Medulla oblongata (tissue), 1 donor: ENCODE measurements around the gene ATAD3A.
"Not testable (repeated sequence)": the region's sequence is repeated elsewhere in the genome, so short reads cannot be mapped to it uniquely, and the experiment has no call there.

ENCODE experiments used
- DNase-seq: peaks from one replicate; pipeline ENCODE4 v3.0.0-alpha.2; 2015; ENCODE audit errors: extremely low spot score

The ATAD3A gene

GRCh38 chr1:1523226-1523625 lies 11.3 kb downstream of the ATAD3A start:
- not testable (repeated sequence) for DNase-seq

DNA sequence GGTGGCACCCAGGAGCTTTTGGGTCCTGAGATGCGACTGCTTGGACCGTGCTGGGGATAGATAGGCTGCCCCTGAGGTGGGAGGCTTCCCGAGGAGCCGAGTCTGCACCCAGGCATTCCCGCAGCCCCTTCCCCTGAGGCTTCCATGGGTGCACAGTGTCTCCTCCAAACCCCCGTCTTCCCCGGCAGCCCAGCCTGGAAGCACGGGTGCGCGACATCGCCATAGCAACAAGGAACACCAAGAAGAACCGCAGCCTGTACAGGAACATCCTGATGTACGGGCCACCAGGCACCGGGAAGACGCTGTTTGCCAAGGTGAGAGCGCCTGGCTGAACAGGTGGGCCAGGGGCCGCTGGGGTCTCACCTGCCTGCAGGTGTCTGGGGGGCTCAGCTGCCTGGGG lies 11.7 kb downstream of the ATAD3A start:
- DNase-seq: not testable (repeated sequence)

- not testable (repeated sequence) for DNase-seq
Measured at GRCh38 chr1:1524750-1525383, 12.9 kb downstream of the ATAD3A start.

- not testable (repeated sequence) for DNase-seq
Measured at GRCh38 chr1:1526476-1526875, 14.5 kb downstream of the ATAD3A start.

- DNase-seq: no peak
Measured at GRCh38 chr1:1527092-1527816, 15.3 kb downstream of the ATAD3A start.

- no peak for DNase-seq
Measured at GRCh38 chr1:1528301-1529267, 16.6 kb downstream of the ATAD3A start.

GRCh38 chr1:1529321-1529720 lies 17.4 kb downstream of the ATAD3A start:
- DNase-seq: no peak

GRCh38 chr1:1529936-1530335 lies 18.0 kb downstream of the ATAD3A start:
- DNase-seq: no peak

- DNase-seq: no peak
Measured at GRCh38 chr1:1531947-1532346, 20.0 kb downstream of the ATAD3A start.

- not testable (repeated sequence) for DNase-seq
Measured at GRCh38 chr1:1533176-1533893, 21.4 kb downstream of the ATAD3A start.

DNA sequence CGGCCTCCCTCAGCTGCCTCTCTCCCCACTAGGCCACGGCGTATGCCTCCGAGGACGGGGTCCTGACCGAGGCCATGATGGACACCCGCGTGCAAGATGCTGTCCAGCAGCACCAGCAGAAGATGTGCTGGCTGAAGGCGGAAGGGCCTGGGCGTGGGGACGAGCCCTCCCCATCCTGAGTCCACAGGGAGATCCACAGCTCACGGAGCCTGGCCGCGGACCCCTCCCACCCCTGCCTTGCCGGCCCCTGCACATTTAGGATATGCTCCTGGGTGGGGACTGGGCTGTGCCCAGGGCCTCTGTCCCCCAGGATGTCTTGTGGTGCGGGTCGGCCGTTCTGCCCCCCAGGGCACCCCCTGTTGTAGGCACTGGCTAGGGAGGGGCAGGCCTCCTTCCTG lies 21.9 kb downstream of the ATAD3A start:
- not testable (repeated sequence) for DNase-seq

GRCh38 chr1:1534401-1535154 lies 22.6 kb downstream of the ATAD3A start:
- DNase-seq: no peak

- DNase-seq: no peak
Measured at GRCh38 chr1:1535201-1536018, 23.4 kb downstream of the ATAD3A start.

DNA sequence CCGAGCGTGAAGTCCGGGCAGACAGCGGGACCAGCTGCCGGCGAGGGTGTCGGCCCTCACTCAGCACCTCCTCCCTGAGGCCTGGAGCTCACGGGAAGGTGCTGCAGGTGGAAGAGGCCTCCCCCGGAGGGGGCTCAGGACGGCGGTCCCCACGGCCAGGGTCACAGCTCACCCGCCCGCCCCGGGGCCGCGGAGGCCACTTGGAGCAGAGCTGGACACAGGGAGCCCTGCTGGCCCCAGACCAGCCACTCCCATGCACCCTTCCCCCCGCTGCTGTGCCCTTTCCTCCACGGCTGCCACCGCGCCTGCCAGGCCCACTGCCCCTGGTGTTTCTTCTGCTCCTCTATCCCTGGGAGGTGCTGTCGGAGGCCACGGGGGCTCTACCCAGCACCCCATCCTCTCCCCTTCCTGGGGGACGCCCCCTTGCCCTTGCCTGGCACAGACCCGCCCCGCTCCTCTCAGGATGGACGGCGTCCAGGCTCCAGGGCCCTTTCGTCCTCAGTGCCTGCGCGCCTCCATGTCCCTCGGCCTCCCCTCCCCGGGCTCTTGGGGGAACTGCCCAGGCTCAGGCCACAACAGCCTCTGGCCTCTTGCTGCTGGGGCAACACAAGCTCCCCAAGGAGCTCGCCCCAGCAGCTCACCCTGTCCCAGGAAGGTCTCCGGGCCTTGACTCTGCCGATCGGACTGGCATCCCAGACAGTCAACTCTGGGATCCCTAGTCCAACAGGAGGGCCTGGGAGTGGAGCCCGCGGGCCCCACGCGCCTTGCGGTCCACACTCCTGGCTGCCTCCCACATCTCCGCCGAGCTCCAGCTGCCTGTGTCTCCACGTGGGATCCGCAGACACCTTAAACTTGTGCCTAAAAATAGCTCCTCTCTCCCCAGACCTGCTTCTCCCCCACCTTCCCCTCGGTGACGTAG lies 24.3 kb downstream of the ATAD3A start:
- DNase-seq: no peak

GRCh38 chr1:1536938-1537546 lies 25.1 kb downstream of the ATAD3A start:
- no peak for DNase-seq

DNA sequence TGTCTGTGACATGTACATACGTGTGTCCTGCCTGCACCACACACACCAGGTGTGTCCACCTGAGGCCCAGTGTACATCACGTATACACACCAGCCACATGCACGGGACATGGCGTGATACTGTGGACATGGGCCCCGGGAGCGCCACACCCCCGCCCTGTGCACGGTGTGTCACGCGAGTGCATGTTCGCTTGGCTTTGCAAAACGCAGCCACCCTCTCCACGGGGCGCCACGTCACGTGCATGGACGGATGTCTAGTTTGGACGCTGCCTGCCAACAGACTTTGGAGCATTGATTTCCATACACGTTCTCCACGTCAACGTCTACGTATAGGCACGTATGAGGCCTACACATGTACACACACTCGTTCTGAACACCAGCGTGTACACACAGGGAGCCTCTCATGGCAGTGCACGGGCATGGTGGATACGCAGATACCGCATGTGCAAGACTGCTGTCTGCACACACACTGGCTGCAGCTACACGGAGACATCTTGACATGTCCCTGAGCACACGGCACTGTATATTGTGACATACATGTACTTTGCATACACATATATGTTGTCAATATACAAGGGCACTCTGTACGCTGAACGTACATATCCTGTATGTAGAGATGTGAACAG lies 25.8 kb downstream of the ATAD3A start:
- no peak for DNase-seq

GRCh38 chr1:1538334-1538733 lies 26.4 kb downstream of the ATAD3A start:
- no peak for DNase-seq

- no peak for DNase-seq
Measured at GRCh38 chr1:1538989-1539309, 27.0 kb downstream of the ATAD3A start.
